WERI-Rb-1 (cell line): ENCODE data around the gene DEAF1.
A peak's percentile ranks its signal among the peaks of the same experiment; 100 is the strongest.

Experiments
- DNase-seq: peaks from one replicate; pipeline ENCODE4 v3.0.0-alpha.2; 2020
- H3K27ac ChIP-seq: fragments of 250-450 bp; sonication (Bioruptor Pico); 2 replicates; pipeline ENCODE4 v1.5.1; 2020; ENCODE audit warnings: mild to moderate bottlenecking, moderate library complexity
- H3K27me3 ChIP-seq: fragments of 250-450 bp; sonication (Bioruptor Pico); 2 replicates; pipeline ENCODE4 v1.5.1; 2021; ENCODE audit warnings: mild to moderate bottlenecking, low read depth, moderate library complexity; ENCODE audit not compliant: insufficient read depth, severe bottlenecking
- H3K36me3 ChIP-seq: fragments of 250-450 bp; sonication (Bioruptor Pico); 2 replicates; pipeline ENCODE4 v1.5.1; 2020; ENCODE audit warnings: mild to moderate bottlenecking, moderate library complexity
- H3K4me3 ChIP-seq: 2 replicates; pipeline ENCODE4 v1.5.1; 2011; ENCODE audit warnings: low read depth, mild to moderate bottlenecking, control low read depth, low read length
- H3K9me3 ChIP-seq: fragments of 250-450 bp; sonication (Bioruptor Pico); 2 replicates; pipeline ENCODE4 v1.5.1; 2021; ENCODE audit warnings: mild to moderate bottlenecking, moderate library complexity; ENCODE audit not compliant: severe bottlenecking
- CTCF ChIP-seq: IDR thresholded peaks from 2 replicates; pipeline ENCODE4 v1.5.1; 2011; ENCODE audit warnings: low read depth, mild to moderate bottlenecking, control low read depth, inconsistent platforms, low read length

DEAF1 gene

GRCh38 chr11:665704-666281 is 29.2 kb downstream of the DEAF1 start:
- Histone ChIP-seq H3K9me3 (no peaks in the 10 kb centered on the region), H3K36me3 (peaks cover 42% of the 10 kb centered on the region), H3K27ac (no peak overlapping the region), H3K4me3 (no peak overlapping the region), H3K27me3 (no peaks in the 10 kb centered on the region)
- no peak for TF ChIP-seq CTCF
- no peak for DNase-seq

GRCh38 chr11:665062-665703 is 29.8 kb downstream of the DEAF1 start:
- no peak for DNase-seq
- Histone ChIP-seq H3K27ac (no peak overlapping the region), H3K27me3 (no peaks in the 10 kb centered on the region), H3K36me3 (peaks cover 47% of the 10 kb centered on the region), H3K4me3 (no peak overlapping the region), H3K9me3 (no peaks in the 10 kb centered on the region)
- TF ChIP-seq CTCF: no peak

GRCh38 chr11:662689-663274 is 32.2 kb downstream of the DEAF1 start:
- Histone ChIP-seq H3K9me3 (no peaks in the 10 kb centered on the region), H3K36me3 (peaks cover 56% of the 10 kb centered on the region), H3K27me3 (no peaks in the 10 kb centered on the region), H3K4me3 (no peak overlapping the region), H3K27ac (no peak overlapping the region)
- TF ChIP-seq CTCF: peak; percentile 92
- peak; percentile 68 for DNase-seq

- no peaks in the 10 kb centered on the region for H3K9me3 ChIP-seq
- H3K27me3 ChIP-seq: no peaks in the 10 kb centered on the region
- no peak for DNase-seq
- H3K36me3 ChIP-seq: peaks cover 63% of the 10 kb centered on the region
- H3K27ac ChIP-seq: no peak overlapping the region
- no peak for TF ChIP-seq CTCF
- no peak overlapping the region for H3K4me3 ChIP-seq
These were observed 34.2 kb downstream of the DEAF1 start for GRCh38 chr11:660681-661444.

- TF ChIP-seq CTCF: no peak
- H3K4me3 ChIP-seq: no peak overlapping the region
- H3K9me3 ChIP-seq: no peaks in the 10 kb centered on the region
- H3K36me3 ChIP-seq: peaks cover 58% of the 10 kb centered on the region
- no peaks in the 10 kb centered on the region for H3K27me3 ChIP-seq
- no peak for DNase-seq
- no peak overlapping the region for H3K27ac ChIP-seq
These were observed 34.7 kb downstream of the DEAF1 start for GRCh38 chr11:660281-660680.
